ENCODE measurements around the gene CKAP5. TPM values are rescaled to one million over a fixed set of nuclear protein-coding genes. Genes with fewer than 3 reads are reported as not detected.
"Not testable (repeated sequence)": the region's sequence is repeated elsewhere in the genome, so short reads cannot be mapped to it uniquely, and the experiment has no call there.

Gene CKAP5
- total RNA-seq, 4 donors from 2014 or later = 29.3 to 36.2 (median 31.3) TPM

DNA sequence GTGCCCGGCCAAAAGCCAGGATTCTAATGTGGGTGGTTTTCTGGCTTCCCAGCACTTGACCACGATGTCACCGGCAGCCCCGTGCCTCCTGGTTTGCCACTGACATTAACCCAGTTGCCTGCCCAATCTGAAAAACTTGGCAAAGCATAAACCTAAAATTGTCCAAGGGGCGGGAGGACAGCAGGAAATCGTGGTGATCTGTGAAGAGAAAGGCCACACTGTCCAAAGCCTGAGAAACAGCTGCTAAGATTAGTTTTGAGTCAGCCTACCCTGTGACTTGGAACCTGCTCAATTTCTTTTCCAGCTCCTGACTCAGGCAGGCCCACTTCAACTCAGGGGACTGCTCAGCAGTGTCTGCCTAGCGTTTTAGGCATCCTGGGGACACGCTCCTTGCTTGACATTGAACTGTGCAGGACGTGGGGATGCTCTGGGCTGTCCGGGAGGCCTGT, 135.2 kb downstream of the CKAP5 start:
- WGBS, 2 donors = 40 to 63% methylated on average over 10 of the region's 10 CpGs
- no peak overlapping the region for H3K4me3 ChIP-seq (ENCODE audit: low read depth, poor library complexity, severe bottlenecking)
- intact Hi-C loops (cut with DNase I; ENCODE audit: low total_unique reads) = no loop called here
- TF ChIP-seq, protein P1, sequence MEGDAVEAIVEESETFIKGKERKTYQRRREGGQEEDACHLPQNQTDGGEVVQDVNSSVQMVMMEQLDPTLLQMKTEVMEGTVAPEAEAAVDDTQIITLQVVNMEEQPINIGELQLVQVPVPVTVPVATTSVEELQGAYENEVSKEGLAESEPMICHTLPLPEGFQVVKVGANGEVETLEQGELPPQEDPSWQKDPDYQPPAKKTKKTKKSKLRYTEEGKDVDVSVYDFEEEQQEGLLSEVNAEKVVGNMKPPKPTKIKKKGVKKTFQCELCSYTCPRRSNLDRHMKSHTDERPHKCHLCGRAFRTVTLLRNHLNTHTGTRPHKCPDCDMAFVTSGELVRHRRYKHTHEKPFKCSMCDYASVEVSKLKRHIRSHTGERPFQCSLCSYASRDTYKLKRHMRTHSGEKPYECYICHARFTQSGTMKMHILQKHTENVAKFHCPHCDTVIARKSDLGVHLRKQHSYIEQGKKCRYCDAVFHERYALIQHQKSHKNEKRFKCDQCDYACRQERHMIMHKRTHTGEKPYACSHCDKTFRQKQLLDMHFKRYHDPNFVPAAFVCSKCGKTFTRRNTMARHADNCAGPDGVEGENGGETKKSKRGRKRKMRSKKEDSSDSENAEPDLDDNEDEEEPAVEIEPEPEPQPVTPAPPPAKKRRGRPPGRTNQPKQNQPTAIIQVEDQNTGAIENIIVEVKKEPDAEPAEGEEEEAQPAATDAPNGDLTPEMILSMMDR (IDR thresholded peaks at IDR 0.05) = no peak
- no peak for TF ChIP-seq POLR2A (IDR thresholded peaks at IDR 0.05)
- DNase-seq (ENCODE audit: low spot score in 2 of 2) = peak in 1 of 2 donors; percentile 69

DNA sequence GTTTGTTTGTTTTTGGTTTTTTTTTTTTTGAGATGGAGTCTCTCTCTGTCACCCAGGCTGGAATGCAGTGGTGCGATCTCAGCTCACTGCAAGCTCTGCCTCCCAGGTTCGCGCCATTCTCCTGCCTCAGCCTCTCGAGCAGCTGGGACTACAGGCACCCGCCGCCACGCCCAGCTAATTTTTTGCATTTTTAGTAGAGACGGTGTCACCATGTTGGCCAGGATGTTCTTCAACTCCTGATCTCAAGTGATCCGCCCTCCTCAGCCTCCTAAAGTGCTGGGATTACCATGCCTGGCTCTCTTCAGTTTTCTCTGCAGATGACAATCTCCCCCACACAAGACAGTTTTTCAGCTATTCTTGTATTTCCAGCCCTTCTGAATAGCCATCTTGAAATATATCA, 136.7 kb downstream of the CKAP5 start:
- DNase-seq (ENCODE audit: low spot score in 2 of 2); intact Hi-C loops (cut with DNase I; ENCODE audit: low total_unique reads); H3K4me3 ChIP-seq (ENCODE audit: low read depth, poor library complexity, severe bottlenecking): not testable (repeated sequence)
- 77 to 80% methylated on average over 9 of the region's 9 CpGs for WGBS, 2 donors

DNA sequence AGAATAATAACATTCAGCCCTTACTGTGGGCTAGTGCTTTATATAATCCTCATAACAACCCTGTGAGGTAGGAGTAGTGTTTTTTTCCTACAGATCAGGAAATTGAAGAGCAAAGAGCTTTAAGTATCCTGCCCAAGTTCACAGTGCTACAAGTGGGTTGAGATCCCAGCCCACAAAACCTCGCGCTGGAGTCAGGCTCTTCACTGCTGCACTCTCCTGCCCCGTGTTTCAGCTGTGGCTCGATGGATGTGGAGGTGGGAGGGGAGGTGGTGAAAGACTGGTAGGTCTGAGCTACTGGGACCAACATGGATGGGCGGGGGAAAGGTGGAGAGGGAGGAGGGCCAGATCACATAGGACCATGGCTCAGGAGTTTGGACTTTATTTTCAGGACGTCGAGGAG, 139.2 kb downstream of the CKAP5 start:
- no peak for DNase-seq (ENCODE audit: low spot score in 2 of 2)
- no peak overlapping the region for H3K4me3 ChIP-seq (ENCODE audit: low read depth, poor library complexity, severe bottlenecking)
- intact Hi-C loops (cut with DNase I; ENCODE audit: low total_unique reads) = no loop called here
- 87% methylated on average over 7 of the region's 7 CpGs for WGBS, 2 donors
- no peak for TF ChIP-seq POLR2A (IDR thresholded peaks at IDR 0.05)
- TF ChIP-seq, protein P1 (IDR thresholded peaks at IDR 0.05) = no peak

DNA sequence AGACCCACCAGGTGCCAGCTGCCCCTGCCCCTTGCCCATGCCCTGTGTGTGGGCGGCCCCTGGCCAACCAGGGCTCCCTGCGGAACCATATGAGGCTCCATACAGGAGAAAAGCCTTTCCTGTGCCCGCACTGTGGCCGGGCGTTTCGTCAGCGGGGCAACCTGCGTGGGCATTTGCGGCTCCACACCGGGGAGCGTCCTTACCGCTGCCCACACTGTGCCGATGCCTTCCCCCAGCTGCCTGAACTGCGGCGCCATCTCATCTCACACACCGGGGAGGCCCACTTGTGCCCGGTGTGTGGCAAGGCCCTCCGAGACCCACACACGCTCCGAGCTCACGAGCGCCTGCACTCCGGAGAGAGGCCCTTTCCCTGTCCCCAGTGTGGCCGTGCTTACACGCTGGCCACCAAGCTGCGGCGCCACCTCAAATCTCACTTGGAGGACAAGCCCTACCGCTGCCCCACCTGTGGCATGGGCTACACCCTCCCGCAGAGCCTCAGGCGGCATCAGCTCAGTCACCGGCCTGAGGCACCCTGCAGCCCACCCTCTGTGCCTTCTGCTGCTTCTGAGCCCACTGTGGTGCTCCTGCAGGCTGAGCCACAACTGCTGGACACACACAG, 140.9 kb downstream of the CKAP5 start:
- 95% methylated on average over 27 to 29 of the region's 31 CpGs for WGBS, 2 donors
- no peak for TF ChIP-seq POLR2A (IDR thresholded peaks at IDR 0.05)
- TF ChIP-seq, protein P1 (IDR thresholded peaks at IDR 0.05) = no peak
- no peak for DNase-seq (ENCODE audit: low spot score in 2 of 2)
- intact Hi-C loops (cut with DNase I; ENCODE audit: low total_unique reads) = no loop called here
- H3K4me3 ChIP-seq (ENCODE audit: low read depth, poor library complexity, severe bottlenecking) = no peak overlapping the region

DNA sequence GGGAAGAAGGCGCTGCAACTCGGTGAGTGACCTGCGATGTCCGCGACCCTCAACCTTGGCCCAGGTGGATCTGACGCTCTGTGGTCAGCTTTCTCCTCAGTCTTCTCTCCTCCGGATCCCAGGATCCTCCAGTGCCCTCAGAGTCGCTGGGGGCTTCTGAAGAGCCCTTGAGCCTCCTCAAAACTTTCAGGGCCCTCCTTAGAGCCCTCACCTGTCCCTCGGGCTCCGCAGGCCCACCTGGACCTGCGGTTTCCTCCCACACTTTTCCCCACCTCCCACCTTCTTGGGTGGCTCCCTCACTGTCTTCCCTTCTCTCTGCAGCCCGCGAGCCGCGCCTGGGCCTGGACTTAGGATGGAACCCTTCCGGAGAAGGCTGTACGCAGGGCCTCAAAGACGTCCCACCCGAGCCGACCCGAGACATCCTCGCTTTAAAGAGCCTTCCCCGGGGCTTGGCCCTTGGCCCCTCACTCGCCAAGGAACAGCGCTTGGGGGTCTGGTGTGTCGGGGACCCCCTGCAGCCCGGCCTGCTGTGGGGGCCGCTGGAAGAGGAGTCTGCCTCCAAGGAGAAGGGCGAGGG, 144.9 kb downstream of the CKAP5 start:
- peak overlapping the region; percentile 79 for H3K4me3 ChIP-seq (ENCODE audit: low read depth, poor library complexity, severe bottlenecking)
- 2% methylated on average over 29 of the region's 29 CpGs for WGBS, 2 donors
- intact Hi-C loops (cut with DNase I; ENCODE audit: low total_unique reads) = no loop called here
- no peak for DNase-seq (ENCODE audit: low spot score in 2 of 2)
- TF ChIP-seq, protein P1 (IDR thresholded peaks at IDR 0.05) = no peak
- no peak for TF ChIP-seq POLR2A (IDR thresholded peaks at IDR 0.05)

DNA sequence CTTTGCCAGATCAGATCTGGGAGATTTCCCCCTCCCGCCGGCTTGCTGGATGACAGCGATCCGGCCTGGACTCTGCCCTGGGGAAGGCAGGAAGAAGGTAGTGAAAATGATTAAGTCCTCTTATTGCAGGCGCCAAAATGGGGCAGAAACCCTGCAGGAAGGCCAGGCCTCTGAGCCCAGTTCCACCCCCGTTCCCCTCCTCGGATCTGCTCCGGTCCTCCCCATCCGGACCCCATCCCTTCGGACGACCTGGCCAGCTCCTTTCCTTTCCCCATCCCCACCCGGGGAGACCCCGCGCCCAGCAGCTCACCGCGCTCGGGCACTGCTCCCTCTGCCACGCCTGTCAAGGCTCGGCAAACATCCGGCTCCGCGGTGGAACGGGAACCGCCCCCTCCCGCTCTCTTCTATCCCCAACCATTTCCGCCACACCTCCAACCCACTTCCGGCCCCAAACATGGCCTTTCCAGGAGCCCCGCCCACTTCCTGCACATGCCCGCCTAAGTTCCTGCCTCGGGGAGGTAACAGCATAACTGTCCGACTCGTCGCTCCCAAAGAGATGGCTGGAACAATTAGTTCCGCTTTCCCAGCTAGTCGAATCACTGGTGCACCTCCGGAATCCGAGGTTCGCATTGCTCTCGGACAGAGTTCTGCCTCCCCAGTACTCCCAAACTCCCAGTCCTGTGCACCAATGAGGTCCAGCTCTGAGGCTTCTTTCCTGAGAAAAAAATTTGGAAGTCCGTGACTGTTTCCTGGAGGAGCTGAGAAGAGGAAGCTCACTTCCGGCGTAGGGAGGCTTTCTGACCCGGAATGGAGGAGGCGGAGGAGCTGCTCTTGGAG, 145.6 kb downstream of the CKAP5 start, which contains the start of the genes ARHGAP1 and ZNF408:
ARHGAP1 (minus strand) TSS at position 379 of the 837 bp plus-strand sequence. CDS start 4,512 bp downstream, outside the sequence.
ZNF408 (plus strand) TSS at position 791 of the 837 bp plus-strand sequence; CDS start at position 808, 17 bp downstream.
- intact Hi-C loops (cut with DNase I; ENCODE audit: low total_unique reads) = no loop called here
- peak; percentile 100 for DNase-seq (ENCODE audit: low spot score in 2 of 2)

More for the DNA sequence above, 145.6 kb downstream of the CKAP5 start, which contains the start of the genes ARHGAP1 and ZNF408:
- 1 to 2% methylated on average over 44 of the region's 44 CpGs for WGBS, 2 donors
- peak in 1 of 2 donors; percentile 15 for TF ChIP-seq POLR2A (IDR thresholded peaks at IDR 0.05)
- TF ChIP-seq, protein P1 (IDR thresholded peaks at IDR 0.05) = no peak
- H3K4me3 ChIP-seq (ENCODE audit: low read depth, poor library complexity, severe bottlenecking) = peak within 1 kb of the TSS; percentile 79

All from lower leg skin (tissue), 4 donors.